HG03045 (cell line): ENCODE data around the gene CD200R1.

Experiments used
- ATAC-seq: cut with Tn5 transposase; IDR thresholded peaks from one replicate; pipeline ENCODE4 v1.9.1; 2021; ENCODE audit warnings: mild to moderate bottlenecking, moderate library complexity; ENCODE audit not compliant: unreplicated experiment

The CD200R1 gene, protein sequence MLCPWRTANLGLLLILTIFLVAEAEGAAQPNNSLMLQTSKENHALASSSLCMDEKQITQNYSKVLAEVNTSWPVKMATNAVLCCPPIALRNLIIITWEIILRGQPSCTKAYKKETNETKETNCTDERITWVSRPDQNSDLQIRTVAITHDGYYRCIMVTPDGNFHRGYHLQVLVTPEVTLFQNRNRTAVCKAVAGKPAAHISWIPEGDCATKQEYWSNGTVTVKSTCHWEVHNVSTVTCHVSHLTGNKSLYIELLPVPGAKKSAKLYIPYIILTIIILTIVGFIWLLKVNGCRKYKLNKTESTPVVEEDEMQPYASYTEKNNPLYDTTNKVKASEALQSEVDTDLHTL

GRCh38 chr3:112974894-112975293, at the start of gene CD200R1:
CD200R1 (minus strand) TSS chr3:112975103; CDS start chr3:112974857, 246 bp downstream.
- ATAC-seq = no peak

DNA sequence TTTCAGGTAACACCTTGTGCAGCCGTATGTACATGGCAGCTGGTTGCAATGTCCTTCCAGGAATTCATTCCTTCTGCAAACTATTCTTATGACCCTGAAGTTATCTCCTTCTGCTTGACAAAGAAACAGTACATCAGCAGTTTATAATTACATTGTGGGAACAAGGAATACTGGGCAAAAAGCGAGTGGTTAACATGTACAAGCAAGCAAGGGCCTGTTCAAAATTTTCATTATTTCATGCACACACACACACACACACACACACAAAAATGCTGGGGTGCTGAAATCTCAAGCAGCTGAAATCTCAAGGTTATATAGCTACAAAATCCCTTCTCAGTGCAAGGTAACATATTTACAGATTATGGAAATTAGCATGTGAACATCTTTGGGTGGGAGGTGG, 46.6 kb upstream of the CD200R1 start:
- ATAC-seq = no peak

- peak; percentile 94 for ATAC-seq
These were observed 44.6 kb upstream of the CD200R1 start for GRCh38 chr3:113019182-113020137.

DNA sequence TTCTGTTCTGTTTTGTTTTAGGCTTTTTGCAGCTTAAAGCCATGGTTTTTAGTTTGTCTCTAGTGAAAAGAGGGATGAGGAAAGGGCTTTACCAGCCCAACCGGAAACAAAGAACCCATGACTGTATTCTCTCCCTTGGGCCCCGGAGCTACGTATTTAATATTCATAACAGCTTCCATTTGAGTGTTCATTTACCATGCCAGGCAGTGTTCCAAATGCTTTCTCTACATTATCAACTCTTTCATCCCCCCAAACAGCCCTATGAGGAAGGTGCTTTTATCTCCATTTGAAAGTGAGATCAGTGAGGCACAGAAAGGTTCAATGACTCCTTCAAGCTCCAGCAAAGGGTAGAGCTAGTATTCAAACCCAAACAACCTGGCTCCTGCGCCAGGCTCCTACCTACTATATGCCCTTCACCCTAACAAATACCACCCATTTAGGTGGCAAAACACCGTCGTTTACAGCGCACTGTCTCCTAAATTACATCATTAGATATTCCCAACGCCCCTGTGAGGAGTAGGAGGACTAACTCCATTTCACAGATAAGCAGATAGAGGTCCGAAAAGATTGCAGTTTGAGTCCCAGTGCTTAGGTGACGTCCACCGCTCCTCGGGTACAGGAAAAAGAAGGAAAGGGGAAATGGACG, 43.8 kb upstream of the CD200R1 start:
- peak; percentile 4 for ATAC-seq

GRCh38 chr3:113013593-113013992, 38.7 kb upstream of the CD200R1 start:
- ATAC-seq = no peak

GRCh38 chr3:113008117-113008516, 33.2 kb upstream of the CD200R1 start:
- ATAC-seq = no peak

DNA sequence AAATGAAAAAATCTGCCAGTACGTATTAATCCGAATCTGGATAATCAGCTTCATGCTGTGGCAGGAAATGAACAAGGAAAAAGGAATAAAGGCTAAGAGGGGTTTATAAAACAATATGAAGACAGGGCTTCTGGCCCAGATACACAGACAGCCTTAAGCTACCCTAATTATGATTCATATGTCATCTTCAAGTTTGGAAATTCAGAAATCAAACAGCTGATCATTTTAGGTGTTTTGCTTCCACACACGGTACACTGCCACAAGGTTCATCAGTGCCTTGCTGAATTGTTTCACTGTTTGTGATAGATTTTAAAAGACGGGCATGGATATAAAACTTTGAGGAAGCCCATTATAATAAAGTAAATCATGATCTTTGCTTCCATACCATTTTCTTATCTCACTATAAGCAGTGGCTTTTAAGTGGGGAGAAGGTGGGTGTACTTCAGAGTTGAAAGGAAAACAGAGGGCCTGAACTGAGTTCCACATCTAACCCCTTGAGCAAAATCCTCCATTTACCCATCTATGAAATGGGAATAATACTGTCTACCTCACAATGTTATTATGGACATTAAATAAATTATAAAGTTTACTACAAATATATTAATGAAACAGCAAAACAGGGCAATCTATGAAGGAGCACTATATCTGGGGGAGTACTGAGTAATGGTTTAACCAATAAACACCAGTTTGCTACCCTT, 31.6 kb upstream of the CD200R1 start:
- no peak for ATAC-seq

DNA sequence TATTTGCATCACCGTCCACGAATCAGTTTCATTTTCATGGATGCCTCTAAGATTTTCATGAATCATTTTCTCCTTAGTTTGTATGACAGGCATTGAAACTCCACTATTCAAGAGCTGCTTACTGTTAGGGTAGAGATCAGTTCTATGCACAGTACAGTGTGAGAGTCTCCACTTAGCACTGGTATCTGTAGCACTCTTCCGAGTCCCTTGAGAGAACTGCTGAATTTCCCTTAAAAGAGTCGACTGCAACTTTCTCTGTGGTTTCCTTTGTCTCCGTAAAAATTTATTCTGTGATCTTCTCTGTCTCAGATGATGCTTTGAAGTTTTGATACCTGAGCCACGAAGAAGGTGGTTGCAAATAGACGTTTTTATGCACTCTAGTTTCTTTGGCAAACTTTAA, 30.7 kb upstream of the CD200R1 start:
- no peak for ATAC-seq

- ATAC-seq = no peak
These were observed 27.8 kb upstream of the CD200R1 start for GRCh38 chr3:113002679-113003078.

DNA sequence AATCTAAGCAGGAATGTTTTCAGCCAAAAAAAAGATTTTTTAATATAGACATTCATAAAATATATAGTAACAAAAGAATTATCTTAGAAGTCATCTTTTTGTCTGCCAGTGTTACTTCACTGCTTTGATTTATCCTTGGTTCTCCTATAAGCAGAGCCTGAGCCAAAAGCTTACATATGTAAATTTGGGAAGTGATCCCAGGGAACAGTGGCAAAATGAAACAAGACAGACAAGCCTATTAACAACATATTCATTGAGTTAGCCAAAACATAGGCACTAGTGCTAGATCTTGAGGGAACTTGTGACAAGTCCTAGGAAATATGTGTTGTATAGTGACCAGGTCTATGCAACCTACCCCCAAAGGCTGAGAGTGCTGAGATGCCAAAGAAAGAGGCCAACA, 27.1 kb upstream of the CD200R1 start:
- ATAC-seq = no peak

DNA sequence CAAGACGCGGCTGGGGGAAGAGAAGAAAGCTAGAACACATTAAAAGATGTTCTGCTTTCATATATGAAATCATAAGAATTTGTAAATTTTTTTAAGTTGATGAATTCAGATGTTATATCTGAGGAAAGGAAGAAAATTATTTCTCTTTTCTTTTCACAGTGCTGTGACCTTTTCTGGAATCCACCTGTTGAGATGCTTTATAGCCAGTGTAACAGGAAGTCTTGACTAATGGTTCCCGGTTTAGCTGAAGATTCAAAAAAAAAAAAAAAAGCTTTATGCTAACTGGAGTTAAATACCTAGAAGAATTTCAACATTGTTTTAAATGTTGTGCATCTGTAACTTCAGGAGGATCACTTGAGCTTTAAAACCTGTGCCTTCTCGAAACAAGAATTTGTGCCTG, 25.8 kb upstream of the CD200R1 start:
- no peak for ATAC-seq

GRCh38 chr3:112995800-112996199, 20.9 kb upstream of the CD200R1 start:
- ATAC-seq = no peak

- peak; percentile 95 for ATAC-seq
These were observed 16.0 kb upstream of the CD200R1 start, which contains the start of gene GTPBP8 for GRCh38 chr3:112990672-112991602. GTPBP8 (plus strand) TSS chr3:112990984; CDS start chr3:112991000, 16 bp downstream.

DNA sequence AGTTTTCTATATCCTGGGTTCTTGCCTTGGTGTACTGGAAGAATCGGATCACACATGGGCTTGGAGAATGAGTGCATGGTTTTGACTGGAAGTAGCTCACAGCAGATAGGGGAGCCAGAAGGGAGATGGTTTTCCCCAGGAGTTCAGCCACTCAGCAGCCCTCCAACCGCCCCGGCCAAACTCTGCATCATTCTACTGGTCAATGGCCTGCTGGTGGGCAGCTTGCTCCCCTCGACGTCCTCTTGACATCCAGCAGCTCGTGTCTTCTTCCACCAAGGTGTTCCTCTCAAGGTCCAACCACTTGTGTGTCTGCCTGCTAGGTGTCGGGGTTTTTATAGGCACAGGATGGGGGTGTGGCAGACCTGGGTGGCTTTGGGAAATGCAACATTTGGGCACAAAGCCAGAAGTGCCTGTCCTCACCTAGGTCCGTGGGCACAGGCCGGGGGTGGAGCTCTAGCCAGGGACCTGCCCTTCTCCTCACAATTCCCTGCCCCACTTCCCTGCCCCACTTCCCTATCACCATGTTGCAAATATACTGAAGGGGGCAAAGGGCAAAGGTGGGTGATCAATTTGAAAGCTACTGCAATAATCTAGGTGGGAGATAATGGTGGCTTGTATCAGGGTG, 12.9 kb upstream of the CD200R1 start:
- no peak for ATAC-seq

- peak; percentile 48 for ATAC-seq
These were observed 9.6 kb upstream of the CD200R1 start for GRCh38 chr3:112984485-112984884.

DNA sequence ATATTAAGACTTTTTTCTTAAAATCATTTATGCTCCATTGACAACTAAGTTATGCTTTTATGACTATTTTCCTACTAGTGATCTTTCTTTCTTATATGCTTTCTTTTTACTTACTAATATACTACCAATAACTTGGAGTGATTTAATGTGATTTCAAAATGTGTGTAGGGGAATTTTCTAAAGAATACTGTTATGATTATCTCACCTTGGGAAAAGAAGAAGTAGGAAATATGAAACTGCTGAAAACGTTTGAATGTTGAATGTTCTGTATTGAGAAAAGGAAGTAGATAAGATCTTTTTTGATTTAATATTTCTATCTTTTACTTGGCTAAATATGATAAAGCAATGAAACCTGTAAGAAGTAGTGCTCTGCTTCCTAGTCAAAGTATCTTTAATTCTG, 7.8 kb upstream of the CD200R1 start:
- ATAC-seq = no peak

GRCh38 chr3:112980080-112980479, 5.2 kb upstream of the CD200R1 start:
- ATAC-seq = no peak

- ATAC-seq = no peak
These were observed 4.4 kb upstream of the CD200R1 start for GRCh38 chr3:112979244-112979832.

DNA sequence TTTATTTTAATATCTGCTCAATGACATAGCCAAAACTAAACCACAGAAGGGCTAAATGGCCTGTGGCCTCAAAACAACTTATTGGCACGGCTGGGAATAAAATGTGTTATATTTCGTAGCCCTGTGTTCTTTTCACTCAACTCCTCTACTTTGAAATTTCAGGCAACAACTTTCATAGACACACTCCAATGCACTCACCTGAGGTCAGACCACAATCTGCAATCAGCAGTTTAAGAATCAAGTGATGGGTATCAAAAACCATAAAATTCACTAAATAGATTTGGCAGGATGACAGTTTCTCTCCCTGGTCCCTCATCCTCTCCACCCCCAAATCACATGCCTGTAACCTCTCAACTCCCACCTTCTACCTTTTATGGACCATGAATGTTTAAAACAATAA, 2.0 kb upstream of the CD200R1 start:
- no peak for ATAC-seq
